NT2/D1 (cell line): ENCODE data around the gene ATP5PO.

Source experiments
- SUZ12 ChIP-seq: IDR thresholded peaks from 2 replicates; pipeline ENCODE4 v1.6.1; 2011; ENCODE audit not compliant: insufficient read length, insufficient read depth; ENCODE audit errors: extremely low read depth
- ZNF274 ChIP-seq: IDR thresholded peaks from 2 replicates; pipeline ENCODE4 v1.6.1; 2011; ENCODE audit warnings: mild to moderate bottlenecking, low read depth, low read length

GRCh38 chr21:33945652-33946270, 30.2 kb upstream of the ATP5PO start:
- TF ChIP-seq ZNF274 (no peak), SUZ12 (no peak)
